ENCODE measurements around the gene PPP1R26. TPM values are rescaled to one million over a fixed set of nuclear protein-coding genes. Genes with fewer than 3 reads are reported as not detected.
A peak's percentile ranks its signal among the peaks of the same experiment; 100 is the strongest.

The PPP1R26 gene
- total and polyA plus RNA-seq, 9 of the 15 experiments (the other 6 are each of a cell fraction or from before 2014, with no cell fraction given), result 0.77 to 26.8 (median 9.3) TPM

DNA sequence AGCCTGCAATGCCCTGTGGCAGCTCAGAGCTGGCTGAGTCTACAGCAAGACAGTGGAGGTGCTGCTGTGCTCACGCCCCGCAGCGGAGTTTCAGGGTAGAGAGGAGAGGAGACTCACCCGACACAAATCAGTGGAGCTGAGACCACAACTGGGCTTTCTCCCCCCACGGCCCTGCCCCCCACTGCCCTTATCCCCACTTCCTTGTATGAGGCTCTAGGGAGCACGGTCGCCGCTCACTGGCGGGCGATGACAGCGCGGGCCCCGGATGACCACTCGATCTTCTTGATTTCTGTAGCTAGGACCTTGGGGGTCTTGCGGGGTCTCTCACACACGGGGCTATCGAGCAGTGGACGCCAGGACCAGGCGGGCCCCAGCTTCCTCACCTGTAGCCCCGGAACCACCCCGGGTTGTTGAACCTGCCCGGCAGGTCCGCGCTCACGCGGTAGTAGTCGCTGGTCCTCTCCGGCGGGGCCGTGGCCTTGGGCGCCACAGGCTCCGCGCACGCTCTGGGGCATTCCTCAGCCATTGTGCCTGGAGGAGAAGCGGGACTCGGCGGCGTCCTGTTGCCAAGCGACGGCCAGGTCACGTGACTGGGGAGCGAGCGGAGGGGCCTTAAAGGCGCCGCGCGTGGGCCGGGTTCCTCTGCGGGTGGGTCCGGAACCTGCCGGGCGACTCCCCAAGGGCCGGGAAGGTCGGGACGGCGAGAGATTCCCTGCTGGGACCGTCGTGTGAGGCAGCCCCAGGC is 19.9 kb downstream of the PPP1R26 start (continued):
- TF ChIP-seq, protein P1, sequence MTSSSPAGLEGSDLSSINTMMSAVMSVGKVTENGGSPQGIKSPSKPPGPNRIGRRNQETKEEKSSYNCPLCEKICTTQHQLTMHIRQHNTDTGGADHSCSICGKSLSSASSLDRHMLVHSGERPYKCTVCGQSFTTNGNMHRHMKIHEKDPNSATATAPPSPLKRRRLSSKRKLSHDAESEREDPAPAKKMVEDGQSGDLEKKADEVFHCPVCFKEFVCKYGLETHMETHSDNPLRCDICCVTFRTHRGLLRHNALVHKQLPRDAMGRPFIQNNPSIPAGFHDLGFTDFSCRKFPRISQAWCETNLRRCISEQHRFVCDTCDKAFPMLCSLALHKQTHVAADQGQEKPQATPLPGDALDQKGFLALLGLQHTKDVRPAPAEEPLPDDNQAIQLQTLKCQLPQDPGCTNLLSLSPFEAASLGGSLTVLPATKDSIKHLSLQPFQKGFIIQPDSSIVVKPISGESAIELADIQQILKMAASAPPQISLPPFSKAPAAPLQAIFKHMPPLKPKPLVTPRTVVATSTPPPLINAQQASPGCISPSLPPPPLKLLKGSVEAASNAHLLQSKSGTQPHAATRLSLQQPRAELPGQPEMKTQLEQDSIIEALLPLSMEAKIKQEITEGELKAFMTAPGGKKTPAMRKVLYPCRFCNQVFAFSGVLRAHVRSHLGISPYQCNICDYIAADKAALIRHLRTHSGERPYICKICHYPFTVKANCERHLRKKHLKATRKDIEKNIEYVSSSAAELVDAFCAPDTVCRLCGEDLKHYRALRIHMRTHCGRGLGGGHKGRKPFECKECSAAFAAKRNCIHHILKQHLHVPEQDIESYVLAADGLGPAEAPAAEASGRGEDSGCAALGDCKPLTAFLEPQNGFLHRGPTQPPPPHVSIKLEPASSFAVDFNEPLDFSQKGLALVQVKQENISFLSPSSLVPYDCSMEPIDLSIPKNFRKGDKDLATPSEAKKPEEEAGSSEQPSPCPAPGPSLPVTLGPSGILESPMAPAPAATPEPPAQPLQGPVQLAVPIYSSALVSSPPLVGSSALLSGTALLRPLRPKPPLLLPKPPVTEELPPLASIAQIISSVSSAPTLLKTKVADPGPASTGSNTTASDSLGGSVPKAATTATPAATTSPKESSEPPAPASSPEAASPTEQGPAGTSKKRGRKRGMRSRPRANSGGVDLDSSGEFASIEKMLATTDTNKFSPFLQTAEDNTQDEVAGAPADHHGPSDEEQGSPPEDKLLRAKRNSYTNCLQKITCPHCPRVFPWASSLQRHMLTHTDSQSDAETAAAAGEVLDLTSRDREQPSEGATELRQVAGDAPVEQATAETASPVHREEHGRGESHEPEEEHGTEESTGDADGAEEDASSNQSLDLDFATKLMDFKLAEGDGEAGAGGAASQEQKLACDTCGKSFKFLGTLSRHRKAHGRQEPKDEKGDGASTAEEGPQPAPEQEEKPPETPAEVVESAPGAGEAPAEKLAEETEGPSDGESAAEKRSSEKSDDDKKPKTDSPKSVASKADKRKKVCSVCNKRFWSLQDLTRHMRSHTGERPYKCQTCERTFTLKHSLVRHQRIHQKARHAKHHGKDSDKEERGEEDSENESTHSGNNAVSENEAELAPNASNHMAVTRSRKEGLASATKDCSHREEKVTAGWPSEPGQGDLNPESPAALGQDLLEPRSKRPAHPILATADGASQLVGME (CRISPR knock-in tag; IDR thresholded peaks at IDR 0.05), result 0 out of 2 replicates have a peak, but pooled peaks have one; percentile 44
- TF ChIP-seq TBL1XR1 (IDR thresholded peaks at IDR 0.05; ENCODE audit: low read length in 2 of 2), result no peak
- TF ChIP-seq, protein P2, sequence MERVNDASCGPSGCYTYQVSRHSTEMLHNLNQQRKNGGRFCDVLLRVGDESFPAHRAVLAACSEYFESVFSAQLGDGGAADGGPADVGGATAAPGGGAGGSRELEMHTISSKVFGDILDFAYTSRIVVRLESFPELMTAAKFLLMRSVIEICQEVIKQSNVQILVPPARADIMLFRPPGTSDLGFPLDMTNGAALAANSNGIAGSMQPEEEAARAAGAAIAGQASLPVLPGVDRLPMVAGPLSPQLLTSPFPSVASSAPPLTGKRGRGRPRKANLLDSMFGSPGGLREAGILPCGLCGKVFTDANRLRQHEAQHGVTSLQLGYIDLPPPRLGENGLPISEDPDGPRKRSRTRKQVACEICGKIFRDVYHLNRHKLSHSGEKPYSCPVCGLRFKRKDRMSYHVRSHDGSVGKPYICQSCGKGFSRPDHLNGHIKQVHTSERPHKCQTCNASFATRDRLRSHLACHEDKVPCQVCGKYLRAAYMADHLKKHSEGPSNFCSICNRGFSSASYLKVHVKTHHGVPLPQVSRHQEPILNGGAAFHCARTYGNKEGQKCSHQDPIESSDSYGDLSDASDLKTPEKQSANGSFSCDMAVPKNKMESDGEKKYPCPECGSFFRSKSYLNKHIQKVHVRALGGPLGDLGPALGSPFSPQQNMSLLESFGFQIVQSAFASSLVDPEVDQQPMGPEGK (CRISPR knock-in tag; IDR thresholded peaks at IDR 0.05; ENCODE audit: borderline replicate concordance), result no peak
- TF ChIP-seq, protein P3, sequence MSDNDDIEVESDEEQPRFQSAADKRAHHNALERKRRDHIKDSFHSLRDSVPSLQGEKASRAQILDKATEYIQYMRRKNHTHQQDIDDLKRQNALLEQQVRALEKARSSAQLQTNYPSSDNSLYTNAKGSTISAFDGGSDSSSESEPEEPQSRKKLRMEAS (CRISPR knock-in tag; IDR thresholded peaks at IDR 0.05), result peak; percentile 84
- TF ChIP-seq TAF1 (IDR thresholded peaks at IDR 0.05; ENCODE audit: control insufficient read depth, extremely low read depth, insufficient read depth, low read length, severe bottlenecking), result no peak
- TF ChIP-seq, protein P4, sequence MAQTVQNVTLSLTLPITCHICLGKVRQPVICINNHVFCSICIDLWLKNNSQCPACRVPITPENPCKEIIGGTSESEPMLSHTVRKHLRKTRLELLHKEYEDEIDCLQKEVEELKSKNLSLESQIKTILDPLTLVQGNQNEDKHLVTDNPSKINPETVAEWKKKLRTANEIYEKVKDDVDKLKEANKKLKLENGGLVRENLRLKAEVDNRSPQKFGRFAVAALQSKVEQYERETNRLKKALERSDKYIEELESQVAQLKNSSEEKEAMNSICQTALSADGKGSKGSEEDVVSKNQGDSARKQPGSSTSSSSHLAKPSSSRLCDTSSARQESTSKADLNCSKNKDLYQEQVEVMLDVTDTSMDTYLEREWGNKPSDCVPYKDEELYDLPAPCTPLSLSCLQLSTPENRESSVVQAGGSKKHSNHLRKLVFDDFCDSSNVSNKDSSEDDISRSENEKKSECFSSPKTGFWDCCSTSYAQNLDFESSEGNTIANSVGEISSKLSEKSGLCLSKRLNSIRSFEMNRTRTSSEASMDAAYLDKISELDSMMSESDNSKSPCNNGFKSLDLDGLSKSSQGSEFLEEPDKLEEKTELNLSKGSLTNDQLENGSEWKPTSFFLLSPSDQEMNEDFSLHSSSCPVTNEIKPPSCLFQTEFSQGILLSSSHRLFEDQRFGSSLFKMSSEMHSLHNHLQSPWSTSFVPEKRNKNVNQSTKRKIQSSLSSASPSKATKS (CRISPR knock-in tag; IDR thresholded peaks at IDR 0.05), result no peak
- TF ChIP-seq CEBPB (tag; IDR thresholded peaks at IDR 0.05), result no peak
- TF ChIP-seq XRCC4 (IDR thresholded peaks at IDR 0.05; ENCODE audit: extremely low read depth, insufficient read depth, insufficient read length), result no peak
- TF ChIP-seq DACH1 (IDR thresholded peaks at IDR 0.05; ENCODE audit: partially characterized antibody), result no peak
- TF ChIP-seq SP1 (CRISPR knock-in tag; IDR thresholded peaks at IDR 0.05), result no peak; the same call in 1 of the 2 replicates
- no peak for TF ChIP-seq NFE2L1 (tag; IDR thresholded peaks at IDR 0.05; ENCODE audit: borderline replicate concordance, low read depth)
- TF ChIP-seq, protein P5, sequence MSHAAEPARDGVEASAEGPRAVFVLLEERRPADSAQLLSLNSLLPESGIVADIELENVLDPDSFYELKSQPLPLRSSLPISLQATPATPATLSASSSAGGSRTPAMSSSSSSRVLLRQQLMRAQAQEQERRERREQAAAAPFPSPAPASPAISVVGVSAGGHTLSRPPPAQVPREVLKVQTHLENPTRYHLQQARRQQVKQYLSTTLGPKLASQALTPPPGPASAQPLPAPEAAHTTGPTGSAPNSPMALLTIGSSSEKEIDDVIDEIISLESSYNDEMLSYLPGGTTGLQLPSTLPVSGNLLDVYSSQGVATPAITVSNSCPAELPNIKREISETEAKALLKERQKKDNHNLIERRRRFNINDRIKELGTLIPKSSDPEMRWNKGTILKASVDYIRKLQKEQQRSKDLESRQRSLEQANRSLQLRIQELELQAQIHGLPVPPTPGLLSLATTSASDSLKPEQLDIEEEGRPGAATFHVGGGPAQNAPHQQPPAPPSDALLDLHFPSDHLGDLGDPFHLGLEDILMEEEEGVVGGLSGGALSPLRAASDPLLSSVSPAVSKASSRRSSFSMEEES (CRISPR knock-in tag; IDR thresholded peaks at IDR 0.05), result peak; percentile 100
- no peak for TF ChIP-seq NR4A1 (CRISPR knock-in tag; IDR thresholded peaks at IDR 0.05)
- TF ChIP-seq NR4A1 (tag; IDR thresholded peaks at IDR 0.05), result 0 out of 2 replicates have a peak, but pooled peaks have one; percentile 18

Measured in K562 (cell line).